ENCODE measurements around the gene DLGAP1. TPM values are rescaled to one million over a fixed set of nuclear protein-coding genes. Genes with fewer than 3 reads are reported as not detected.

Gene DLGAP1
- total and polyA plus RNA-seq, 10 of the 15 experiments (the other 5 are each of a cell fraction or from before 2014, with no cell fraction given): 0.23 to 27.6 (median 1.9) TPM

- H3K27ac ChIP-seq (ENCODE audit: control insufficient read depth, insufficient read depth): no peak overlapping the region
- no peak overlapping the region for H3K4me3 ChIP-seq
- WGBS (ENCODE audit: insufficient coverage, insufficient replicate concordance, low lambda C conversion rate, missing lambda C conversion rate): 5% methylated on average over 2 of the region's 2 CpGs
- no peaks in the 10 kb centered on the region for H3K36me3 ChIP-seq (ENCODE audit: control insufficient read depth in 2 of 2, insufficient read depth in 2 of 2, low read length in 1 of 2)
- H4K20me1 ChIP-seq (ENCODE audit: control insufficient read depth, insufficient read depth): no peaks in the 10 kb centered on the region
- TF ChIP-seq CBFB (IDR thresholded peaks at IDR 0.05; ENCODE audit: low read depth) (no peak), RFX5 (IDR thresholded peaks at IDR 0.05; ENCODE audit: low read depth, low read length) (0 out of 2 replicates have a peak, but pooled peaks have one; percentile 18)
- in situ Hi-C loops (cut with MboI): no loop called here
- ChIA-PET RAD21 (ENCODE audit: unreplicated experiment) (interaction anchor here (0.7 to 4.4 kb wide), 9 partner anchors 61 to 413 kb away, joined by 3 to 76 read pairs (median 9); no protein-coding TSS in a partner anchor), CTCF (interaction anchor here (0.6 to 10.1 kb wide), 14 partner anchors 10 to 381 kb away, joined by 3 to 204 read pairs (median 10); no protein-coding TSS in a partner anchor), SMC1A (ENCODE audit: uncharacterized antibody, unreplicated experiment) (interaction anchor here (0.6 to 4.0 kb wide), 18 partner anchors 8 to 399 kb away, joined by 3 to 72 read pairs (median 6); no protein-coding TSS in a partner anchor), POLR2A (no interaction called here)
- no peak for FAIRE-seq
- intact Hi-C loops (cut with micrococcal nuclease; ENCODE audit: unreplicated experiment): no loop called here
- peaks cover 8% of the 10 kb centered on the region for H3K4me1 ChIP-seq (ENCODE audit: control insufficient read depth, insufficient read depth, low read length)
- H3K79me2 ChIP-seq (ENCODE audit: control insufficient read depth, insufficient read depth, low read length): no peaks in the 10 kb centered on the region
- DNase-seq (ENCODE audit: low read depth, low spot score): no peak
- H3K9me3 ChIP-seq (replicated peaks; ENCODE audit: control insufficient read depth, insufficient read depth, low read length): no peaks in the 10 kb centered on the region; the same call in 2 of the 3 replicates
- ATAC-seq: no peak
- no TSS peak for BruUV-seq (replicated peaks)
- H2AFZ ChIP-seq (ENCODE audit: control insufficient read depth, low read depth, low read length): no peak overlapping the region
- H3K27me3 ChIP-seq (replicated peaks in 1 of 2; ENCODE audit: control insufficient read depth in 2 of 2, insufficient read depth in 2 of 2, low read length in 1 of 2): no peaks in the 10 kb centered on the region
- no peak overlapping the region for H3K9ac ChIP-seq (ENCODE audit: control insufficient read depth, insufficient read depth, low read length)
- no peak overlapping the region for H3K4me2 ChIP-seq (ENCODE audit: control insufficient read depth, insufficient read depth)
Measured at GRCh38 chr18:3663870-3664512, 791.1 kb downstream of the DLGAP1 start.

GRCh38 chr18:3661989-3662388 lies 793.1 kb downstream of the DLGAP1 start:
- Histone ChIP-seq H3K9me3 (replicated peaks; ENCODE audit: control insufficient read depth, insufficient read depth, low read length) (no peaks in the 10 kb centered on the region; the same call in 2 of the 3 replicates), H3K4me2 (ENCODE audit: control insufficient read depth, insufficient read depth) (no peak overlapping the region), H3K27ac (ENCODE audit: control insufficient read depth, insufficient read depth) (no peak overlapping the region), H3K4me3 (no peak overlapping the region), H3K79me2 (ENCODE audit: control insufficient read depth, insufficient read depth, low read length) (no peaks in the 10 kb centered on the region), H4K20me1 (ENCODE audit: control insufficient read depth, insufficient read depth) (no peaks in the 10 kb centered on the region), H3K9ac (ENCODE audit: control insufficient read depth, insufficient read depth, low read length) (no peak overlapping the region), H2AFZ (ENCODE audit: control insufficient read depth, low read depth, low read length) (no peak overlapping the region), H3K4me1 (ENCODE audit: control insufficient read depth, insufficient read depth, low read length) (peaks cover 8% of the 10 kb centered on the region), H3K27me3 (replicated peaks in 1 of 2; ENCODE audit: control insufficient read depth in 2 of 2, insufficient read depth in 2 of 2, low read length in 1 of 2) (no peaks in the 10 kb centered on the region), H3K36me3 (ENCODE audit: control insufficient read depth in 2 of 2, insufficient read depth in 2 of 2, low read length in 1 of 2) (no peaks in the 10 kb centered on the region)
- in situ Hi-C loops (cut with MboI): no loop called here
- 0 out of 2 replicates have a peak, but pooled peaks have one; percentile 28 for TF ChIP-seq JUNB (IDR thresholded peaks at IDR 0.05)
- no peak for TF ChIP-seq ZNF384 (IDR thresholded peaks at IDR 0.05; ENCODE audit: borderline replicate concordance, low read depth, low read length)
- no peak for FAIRE-seq
- DNase-seq (ENCODE audit: low read depth, low spot score): no peak
- RAD21 ChIA-PET (ENCODE audit: unreplicated experiment): interaction anchor here (0.8 to 1.8 kb wide), 5 partner anchors 29 to 209 kb away, joined by 3 to 14 read pairs (median 7); no protein-coding TSS in a partner anchor
- intact Hi-C loops (cut with micrococcal nuclease; ENCODE audit: unreplicated experiment): no loop called here
- no peak for ATAC-seq
- 0% methylated on average over 1 of the region's 1 CpG for WGBS (ENCODE audit: insufficient coverage, insufficient replicate concordance, low lambda C conversion rate, missing lambda C conversion rate)
- no TSS peak for BruUV-seq (replicated peaks)
- CTCF ChIA-PET: interaction anchor here (0.6 to 10.1 kb wide), 5 partner anchors 45 to 386 kb away, joined by 3 to 204 read pairs (median 5); no protein-coding TSS in a partner anchor
- POLR2A ChIA-PET: interaction anchor here (1.2 to 1.3 kb wide), 2 partner anchors 58 to 136 kb away, joined by 3 to 4 read pairs; no protein-coding TSS in a partner anchor
- SMC1A ChIA-PET (ENCODE audit: uncharacterized antibody, unreplicated experiment): interaction anchor here (0.7 to 3.1 kb wide), 9 partner anchors 12 to 381 kb away, joined by 3 to 15 read pairs (median 5); no protein-coding TSS in a partner anchor
